Glutamatergic neuron (in vitro differentiated cells): ENCODE results near the gene ATP2C1. TPM values are rescaled to one million over a fixed set of nuclear protein-coding genes. Genes with fewer than 3 reads are reported as not detected.
A peak's percentile ranks its signal among the peaks of the same experiment; 100 is the strongest.

ENCODE experiments used
- DNase-seq: peaks from one replicate; pipeline ENCODE4 v3.0.0; 2022
- H3K27ac Mint-ChIP-seq: one replicate; pipeline ENCODE4 v1.8.0; 2020; ENCODE audit warnings: mild to moderate bottlenecking, mixed read lengths, inconsistent platforms; ENCODE audit not compliant: unreplicated experiment
- H3K27me3 Mint-ChIP-seq: one replicate; pipeline ENCODE4 v1.8.0; 2020; ENCODE audit warnings: mild to moderate bottlenecking, moderate library complexity, mixed read lengths, inconsistent platforms; ENCODE audit not compliant: unreplicated experiment
- H3K36me3 Mint-ChIP-seq: one replicate; pipeline ENCODE4 v1.8.0; 2020; ENCODE audit warnings: mild to moderate bottlenecking, mixed read lengths, inconsistent platforms; ENCODE audit not compliant: unreplicated experiment
- H3K4me1 Mint-ChIP-seq: one replicate; pipeline ENCODE4 v1.8.0; 2020; ENCODE audit warnings: mild to moderate bottlenecking, low read depth, mixed read lengths, inconsistent platforms; ENCODE audit not compliant: unreplicated experiment
- H3K4me3 Mint-ChIP-seq: one replicate; pipeline ENCODE4 v1.8.0; 2020; ENCODE audit warnings: mild to moderate bottlenecking, mixed read lengths, inconsistent platforms; ENCODE audit not compliant: unreplicated experiment
- H3K9me3 Mint-ChIP-seq: one replicate; pipeline ENCODE4 v1.8.0; 2020; ENCODE audit warnings: mild to moderate bottlenecking, moderate library complexity, mixed read lengths, inconsistent platforms; ENCODE audit not compliant: unreplicated experiment
- CTCF ChIP-seq: fragments of 200-600 bp; sonication (generic); IDR thresholded peaks from one replicate; pipeline ENCODE4 v1.5.0; 2021; ENCODE audit not compliant: partially characterized antibody, unreplicated experiment
- long read RNA-seq: library from polyadenylated mRNA; unstranded; transcript quantifications from one replicate; pipeline ENCODE4 v2.0.0, GENCODE V29; 2020; ENCODE audit not compliant: unreplicated experiment
- total RNA-seq: library from RNA; stranded (reverse); fragmentation: NEBNext Ultra II Directional; extraction: Animal tissue kit (Norgen Biotek cat#: 25700); gene quantifications from one replicate; pipeline ENCODE4 v1.2.1, GENCODE V29; 2021; ENCODE audit not compliant: unreplicated experiment

ATP2C1 gene
- 130 TPM for total RNA-seq
- long read RNA-seq, full-length matches to known transcripts = 9 of 18 reads
- long read RNA-seq, partial matches to known transcripts = 5 of 18 reads
- long read RNA-seq, other reads (novel, unspliced or antisense) = 4 of 18 reads

- no peak for TF ChIP-seq CTCF
- peaks cover 17% of the 10 kb centered on the region for H3K4me1 Mint-ChIP-seq
- H3K4me3 Mint-ChIP-seq = peak within 1 kb of the TSS; percentile 96
- no peaks in the 10 kb centered on the region for H3K36me3 Mint-ChIP-seq
- peak within 1 kb of the TSS; percentile 97 for H3K27ac Mint-ChIP-seq
- DNase-seq = peak; percentile 98
- H3K27me3 Mint-ChIP-seq = peaks cover 7% of the 10 kb centered on the region
- H3K9me3 Mint-ChIP-seq = peaks cover 14% of the 10 kb centered on the region
Observed at GRCh38 chr3:130893376-130894129, at the start of gene ATP2C1. Gene ATP2C1 (plus strand): TSS chr3:130894084. CDS start chr3:130894770, 686 bp downstream.

- Mint-ChIP-seq H3K36me3 (no peaks in the 10 kb centered on the region), H3K4me1 (peaks cover 10% of the 10 kb centered on the region), H3K27me3 (peaks cover 1% of the 10 kb centered on the region), H3K27ac (no peak overlapping the region), H3K9me3 (peaks cover 2% of the 10 kb centered on the region), H3K4me3 (no peak overlapping the region)
- DNase-seq = no peak
- no peak for TF ChIP-seq CTCF
Observed at GRCh38 chr3:130844462-130844861, 49.4 kb upstream of the ATP2C1 start.

- H3K27me3 Mint-ChIP-seq = peaks cover 1% of the 10 kb centered on the region
- peaks cover 14% of the 10 kb centered on the region for H3K4me1 Mint-ChIP-seq
- DNase-seq = no peak
- H3K27ac Mint-ChIP-seq = no peak overlapping the region
- H3K4me3 Mint-ChIP-seq = no peak overlapping the region
- peaks cover 2% of the 10 kb centered on the region for H3K9me3 Mint-ChIP-seq
- no peaks in the 10 kb centered on the region for H3K36me3 Mint-ChIP-seq
- TF ChIP-seq CTCF = no peak
Observed at GRCh38 chr3:130846181-130846580, 47.7 kb upstream of the ATP2C1 start.

GRCh38 chr3:130849091-130849552 lies 44.8 kb upstream of the ATP2C1 start:
- H3K27ac Mint-ChIP-seq = no peak overlapping the region

More at GRCh38 chr3:130849091-130849552, 44.8 kb upstream of the ATP2C1 start:
- H3K36me3 Mint-ChIP-seq = no peaks in the 10 kb centered on the region
- H3K27me3 Mint-ChIP-seq = peaks cover 1% of the 10 kb centered on the region
- H3K4me3 Mint-ChIP-seq = no peak overlapping the region
- H3K4me1 Mint-ChIP-seq = peaks cover 14% of the 10 kb centered on the region
- no peaks in the 10 kb centered on the region for H3K9me3 Mint-ChIP-seq
- no peak for TF ChIP-seq CTCF
- no peak for DNase-seq
